ENCODE measurements around the gene ATP7B.
"Not testable (repeated sequence)": the region's sequence is repeated elsewhere in the genome, so short reads cannot be mapped to it uniquely, and the experiment has no call there.

ATP7B gene

GRCh38 chr13:51924756-51925544 lies 86.3 kb downstream of the ATP7B start:
- no peak for DNase-seq (ENCODE audit: low read depth in 3 of 3, low spot score in 1 of 3)

DNA sequence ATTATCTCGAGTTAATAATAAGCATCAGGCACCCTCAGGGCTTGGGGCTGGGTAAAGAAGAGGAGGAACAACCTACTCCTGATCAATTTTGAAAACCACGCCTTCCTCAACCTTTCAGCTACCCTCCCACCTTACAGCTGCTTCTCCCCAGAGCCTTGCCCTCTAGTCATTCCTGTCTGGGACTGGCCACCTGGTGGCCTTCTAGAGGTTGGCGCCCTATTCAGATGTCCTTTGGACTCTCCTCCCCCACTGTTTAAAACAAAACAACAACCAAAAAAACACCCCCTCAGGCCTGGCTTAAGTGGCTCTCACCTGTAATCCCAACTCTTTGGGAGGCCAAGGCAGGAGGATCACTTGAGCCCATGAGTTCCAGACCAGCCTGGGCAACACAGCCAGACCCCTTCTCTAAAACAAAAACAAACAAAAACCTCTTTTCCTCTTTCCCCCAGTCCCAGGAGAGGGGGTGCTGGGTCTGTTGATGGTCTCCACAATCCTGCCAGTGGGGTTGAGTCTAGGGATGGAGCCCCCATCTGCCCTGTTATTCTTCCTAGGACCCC lies 87.2 kb downstream of the ATP7B start:
- no peak for DNase-seq (ENCODE audit: low read depth in 3 of 3, low spot score in 1 of 3)

DNA sequence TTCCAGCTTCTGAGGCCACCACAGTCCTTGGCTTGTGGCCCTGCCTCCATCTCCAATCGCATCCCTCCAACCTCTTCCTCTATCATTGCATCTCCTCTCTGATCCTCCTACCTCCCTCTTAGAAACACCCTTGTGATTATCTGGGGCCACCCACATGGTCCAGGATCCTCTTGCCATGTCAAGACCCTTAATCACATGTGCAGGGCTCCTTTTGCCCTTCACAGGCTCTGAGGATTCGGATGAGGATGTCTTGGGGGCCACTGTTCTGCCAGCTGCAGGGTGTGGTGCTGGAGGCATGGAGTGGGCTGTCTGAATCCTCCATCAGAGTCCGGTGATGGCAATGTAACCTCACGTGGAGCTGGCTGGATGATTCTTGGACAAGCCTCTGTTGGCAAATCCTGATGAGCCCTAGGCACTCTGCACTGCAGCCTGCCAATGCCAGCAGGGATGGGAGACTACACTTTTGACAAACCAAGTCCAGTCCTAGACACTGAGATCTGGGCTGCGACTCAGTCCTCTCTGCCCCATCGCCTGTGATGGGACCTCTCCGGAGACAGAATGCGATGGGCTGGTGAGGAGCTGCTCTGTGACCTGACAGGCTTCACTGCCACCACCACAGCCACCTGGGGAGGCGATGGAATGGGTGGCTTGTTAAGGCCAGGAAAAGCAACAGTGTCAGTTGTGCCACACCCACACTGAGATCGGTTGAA lies 88.3 kb downstream of the ATP7B start:
- DNase-seq (ENCODE audit: low read depth in 3 of 3, low spot score in 1 of 3): no peak

DNA sequence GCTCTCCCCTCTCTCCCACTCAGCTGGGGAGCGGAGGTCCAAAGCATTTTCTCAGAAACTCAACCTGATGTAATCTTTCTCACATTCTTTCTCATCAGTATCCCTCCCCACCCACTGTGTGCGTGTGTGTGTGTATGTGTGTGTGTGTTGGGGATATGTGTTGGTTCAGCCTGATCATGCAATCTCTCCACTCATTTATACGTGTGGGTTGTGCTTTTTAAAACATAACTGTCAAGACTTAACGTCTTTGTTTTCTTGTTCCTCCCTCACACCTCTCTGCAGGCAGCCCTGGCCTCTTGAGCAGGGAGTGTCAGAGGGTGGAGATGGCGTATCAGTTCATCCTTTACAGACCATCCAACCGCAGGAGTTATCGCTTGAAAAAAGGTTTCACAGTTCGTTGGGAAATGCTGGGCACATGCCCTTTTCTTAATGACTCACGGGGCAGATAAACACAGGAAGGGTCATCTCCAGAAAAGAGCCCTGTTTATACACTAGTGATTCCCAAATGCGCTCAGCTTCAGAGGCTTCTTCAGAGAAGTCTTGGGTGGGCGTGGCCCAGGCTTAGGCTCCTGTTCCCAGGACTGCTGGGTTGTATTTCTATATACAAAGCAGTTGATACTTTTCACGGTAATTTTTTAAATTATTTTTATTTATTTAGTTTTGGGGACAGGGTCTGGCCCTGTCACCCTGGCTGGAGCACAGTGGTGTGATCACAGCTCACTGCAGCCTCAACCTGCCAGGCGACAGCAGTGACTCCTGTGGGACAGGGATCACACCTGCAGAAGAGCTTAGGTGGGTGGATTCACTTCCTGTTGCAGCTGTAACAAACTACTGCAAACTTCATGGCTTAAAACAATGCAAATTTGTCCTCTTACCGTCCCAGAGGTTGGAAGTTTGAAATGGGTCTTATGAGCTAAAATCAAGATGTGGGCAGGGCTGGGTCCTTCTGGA lies 89.2 kb downstream of the ATP7B start:
- no peak for DNase-seq (ENCODE audit: low read depth in 3 of 3, low spot score in 1 of 3)

GRCh38 chr13:51920786-51921185 lies 90.5 kb downstream of the ATP7B start:
- DNase-seq (ENCODE audit: low read depth in 3 of 3, low spot score in 1 of 3): no peak

GRCh38 chr13:51920267-51920666 lies 91.0 kb downstream of the ATP7B start:
- no peak for DNase-seq (ENCODE audit: low read depth in 3 of 3, low spot score in 1 of 3)

DNA sequence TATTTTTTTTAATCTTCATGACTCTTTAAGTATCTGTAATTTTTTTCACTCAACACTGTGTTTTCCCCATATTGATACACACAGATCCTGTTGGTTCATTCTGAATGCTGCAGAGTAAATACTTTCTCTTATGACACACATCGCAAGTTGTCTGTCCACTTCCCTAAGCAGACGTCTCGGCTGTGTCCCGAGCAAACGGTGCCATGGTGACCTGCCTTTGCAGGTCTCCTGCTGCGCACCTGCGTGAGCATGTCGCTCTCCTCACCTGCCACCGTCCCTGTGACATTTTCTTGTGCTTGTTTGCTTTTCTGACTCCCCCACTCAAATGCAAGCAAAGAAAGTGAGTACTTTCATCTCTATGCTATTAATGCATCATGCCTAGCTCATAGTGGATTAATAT lies 91.7 kb downstream of the ATP7B start:
- DNase-seq (ENCODE audit: low read depth in 3 of 3, low spot score in 1 of 3): no peak

GRCh38 chr13:51916962-51917361 lies 94.3 kb downstream of the ATP7B start:
- DNase-seq (ENCODE audit: low read depth in 3 of 3, low spot score in 1 of 3): no peak

DNA sequence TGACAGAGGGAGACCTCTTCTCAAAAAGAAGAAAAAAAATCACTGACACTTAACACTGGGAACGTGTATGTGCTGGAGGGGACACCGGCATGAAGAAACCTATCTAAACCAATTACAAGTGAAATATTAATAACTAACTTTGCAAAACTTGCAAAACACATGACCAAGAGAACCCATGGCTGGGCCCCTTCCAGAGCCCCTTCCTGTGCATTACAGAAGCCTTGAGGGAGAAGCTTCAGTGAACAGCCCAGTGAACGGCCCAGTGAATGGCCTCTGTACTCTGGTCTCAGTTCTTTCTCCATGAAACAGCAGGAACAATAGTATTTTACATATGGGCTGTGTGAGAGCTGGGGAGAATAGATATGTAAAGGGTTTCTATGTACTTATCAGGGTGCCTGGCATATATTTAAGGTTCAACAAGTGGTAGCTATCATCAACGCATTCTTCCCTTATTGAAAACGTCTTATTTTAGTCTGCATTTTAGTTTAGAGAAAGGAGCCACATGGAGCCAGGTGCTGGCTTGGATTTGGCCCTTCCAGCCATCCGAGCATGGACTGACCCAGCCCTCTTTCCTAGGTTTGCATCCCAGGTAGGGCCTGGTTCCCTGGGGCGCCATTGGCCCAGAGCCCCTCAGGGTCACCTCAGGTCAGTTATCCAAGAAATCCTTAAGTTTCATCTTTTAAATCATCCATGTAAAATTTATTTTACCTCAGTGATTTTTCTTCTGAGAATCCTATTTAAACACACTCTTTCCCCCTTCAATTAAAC lies 95.0 kb downstream of the ATP7B start:
- no peak for DNase-seq (ENCODE audit: low read depth in 3 of 3, low spot score in 1 of 3)

GRCh38 chr13:51914137-51914493 lies 97.1 kb downstream of the ATP7B start:
- no peak for DNase-seq (ENCODE audit: low read depth in 3 of 3, low spot score in 1 of 3)

DNA sequence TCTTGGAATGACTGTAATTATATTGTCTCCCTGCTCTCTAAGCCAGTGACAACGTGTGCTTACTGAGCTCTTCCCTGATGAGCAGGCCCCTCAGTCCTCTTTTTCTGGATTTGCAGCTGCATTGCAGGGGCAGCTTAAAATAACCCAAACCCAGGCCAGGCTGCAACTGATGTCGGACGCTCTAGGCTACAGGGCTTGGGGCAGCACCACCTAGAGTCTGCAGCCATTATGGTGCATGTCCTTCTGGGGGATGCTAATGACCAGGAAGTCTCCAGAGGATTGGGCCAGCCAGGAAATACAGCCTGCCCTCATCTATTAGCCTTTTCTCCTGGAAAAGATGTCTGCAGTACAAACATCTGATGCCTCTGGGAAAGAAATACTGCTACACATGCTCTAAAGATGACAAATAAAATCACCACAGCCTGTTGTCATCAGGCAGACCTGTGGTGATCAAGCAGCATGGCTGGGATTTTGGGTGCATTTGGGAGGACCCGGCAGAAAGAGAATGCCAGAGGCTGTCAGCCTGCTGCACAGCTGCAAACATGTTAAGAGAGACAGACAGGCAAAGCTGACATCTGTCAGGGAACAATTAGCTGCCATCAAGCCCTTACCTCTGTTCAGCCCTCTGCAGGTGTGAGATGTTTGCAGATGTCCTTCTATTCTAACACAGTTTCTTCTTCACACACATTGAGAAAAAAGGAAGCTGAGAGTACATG lies 97.7 kb downstream of the ATP7B start:
- no peak for DNase-seq (ENCODE audit: low read depth in 3 of 3, low spot score in 1 of 3)

DNA sequence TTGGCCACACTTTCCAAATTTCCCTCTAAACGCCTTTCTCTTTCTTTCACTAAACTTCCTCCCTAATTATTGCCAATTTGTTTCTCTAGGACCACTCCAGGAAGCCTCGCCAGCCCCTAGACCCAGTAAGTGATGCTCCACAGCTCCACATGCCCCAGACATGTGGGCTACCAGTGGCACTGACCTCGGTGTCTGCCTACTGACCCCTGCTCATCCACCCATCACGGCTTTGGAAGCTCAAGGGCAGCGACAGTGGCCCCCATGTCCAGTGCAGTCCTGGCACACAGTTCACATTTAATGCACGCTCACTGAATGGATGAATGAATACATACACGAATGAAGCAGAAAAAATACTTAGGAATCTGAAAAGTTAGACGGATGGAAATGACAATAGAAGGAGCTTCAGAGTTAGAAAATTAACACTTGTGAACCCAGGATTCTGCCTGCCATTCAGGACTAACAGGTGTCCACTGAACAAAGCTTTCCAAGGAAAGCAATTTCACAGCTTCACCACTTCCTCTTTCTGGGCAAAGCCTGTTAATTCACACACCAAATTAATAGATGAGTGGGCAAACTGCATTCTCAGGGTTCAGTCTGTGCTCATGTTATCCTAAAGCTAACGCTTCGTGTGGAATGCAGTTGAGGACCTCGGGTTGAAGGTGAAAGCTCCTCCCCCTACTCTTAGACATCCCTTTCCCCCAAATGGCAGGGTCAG lies 98.6 kb downstream of the ATP7B start:
- no peak for DNase-seq (ENCODE audit: low read depth in 3 of 3, low spot score in 1 of 3)

GRCh38 chr13:51912091-51912490 lies 99.2 kb downstream of the ATP7B start:
- DNase-seq (ENCODE audit: low read depth in 3 of 3, low spot score in 1 of 3): no peak

GRCh38 chr13:51910508-51910907 lies 100.7 kb downstream of the ATP7B start:
- DNase-seq (ENCODE audit: low read depth in 3 of 3, low spot score in 1 of 3): no peak

- not testable (repeated sequence) for DNase-seq (ENCODE audit: low read depth in 3 of 3, low spot score in 1 of 3)
Measured at GRCh38 chr13:51909265-51909664, 102.0 kb downstream of the ATP7B start.

DNA sequence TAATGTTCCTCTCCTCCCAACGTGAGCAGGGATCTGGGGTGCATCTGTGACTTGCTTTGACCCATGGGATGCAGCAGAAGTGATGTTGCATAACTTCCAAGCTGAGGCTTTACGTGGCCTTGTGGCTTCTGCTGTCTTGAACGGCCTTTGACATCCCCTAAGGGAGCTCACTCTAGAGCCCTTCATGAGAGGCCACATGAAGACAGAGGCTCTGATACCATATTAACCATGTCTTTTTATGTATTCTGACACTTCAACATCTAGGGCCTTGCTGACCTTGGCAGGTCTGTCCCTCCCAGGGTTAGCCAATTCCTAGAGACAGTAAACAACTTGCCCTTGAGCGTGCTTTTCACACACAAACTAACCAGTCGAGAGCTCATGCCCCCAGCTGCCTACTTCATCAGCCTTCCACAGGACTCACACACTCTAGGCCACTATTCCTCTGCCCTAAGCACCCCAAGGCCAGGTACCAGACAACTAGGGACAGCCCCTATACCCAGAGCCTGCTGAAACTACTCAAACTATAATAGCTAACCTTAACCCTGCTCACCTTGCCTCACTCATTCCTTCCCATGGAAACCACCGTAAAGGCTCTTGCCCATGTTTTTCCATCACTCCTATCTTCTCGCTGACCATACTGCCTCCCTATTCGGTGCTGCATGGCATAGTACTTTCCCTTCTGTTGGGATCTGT lies 104.1 kb downstream of the ATP7B start:
- DNase-seq (ENCODE audit: low read depth in 3 of 3, low spot score in 1 of 3): no peak

- DNase-seq (ENCODE audit: low read depth in 3 of 3, low spot score in 1 of 3): no peak
Measured at GRCh38 chr13:51906581-51906980, 104.7 kb downstream of the ATP7B start.

DNA sequence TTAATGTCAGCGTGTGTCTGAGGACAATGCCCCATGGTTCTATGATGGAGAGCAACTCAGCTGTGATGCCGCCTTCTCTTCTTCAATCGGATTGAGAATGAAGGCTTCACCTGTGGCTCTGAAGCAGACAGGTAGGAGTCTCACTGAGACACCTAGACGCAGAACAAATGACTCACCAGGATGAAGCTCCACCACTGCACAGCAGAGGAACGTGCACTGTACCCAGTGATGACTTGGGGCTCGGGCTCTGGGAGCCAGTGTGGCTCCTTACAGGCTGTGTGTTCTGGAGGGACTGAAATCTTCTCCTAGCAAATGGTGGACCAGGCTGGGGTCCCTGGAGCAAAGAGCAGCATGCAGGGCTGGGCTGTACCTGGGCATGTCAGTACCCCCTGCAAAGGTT lies 105.5 kb downstream of the ATP7B start:
- no peak for DNase-seq (ENCODE audit: low read depth in 3 of 3, low spot score in 1 of 3)

DNA sequence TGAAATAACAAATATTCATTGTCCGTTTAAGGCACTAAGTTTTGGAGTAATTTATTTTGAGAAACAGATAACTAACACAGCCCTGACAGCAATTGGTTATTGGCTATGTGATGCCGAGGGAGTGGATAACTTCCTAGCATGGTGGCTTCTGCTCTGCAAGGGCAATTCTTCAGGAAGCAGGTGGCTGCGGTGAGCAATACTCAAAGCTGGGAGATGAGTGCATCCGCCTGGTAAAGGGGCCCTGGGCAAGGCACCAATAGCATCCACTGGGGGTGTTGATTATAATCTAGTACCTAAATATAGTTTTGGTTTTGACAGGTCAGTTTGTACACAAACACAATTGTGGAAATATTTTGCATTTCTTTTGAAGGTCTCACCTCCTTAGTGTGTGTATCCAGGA lies 108.5 kb downstream of the ATP7B start:
- no peak for DNase-seq (ENCODE audit: low read depth in 3 of 3, low spot score in 1 of 3)

Measured in stimulated activated CD4-positive, alpha-beta T cell treated with anti-CD3 and anti-CD28 coated beads, TNF-alpha, amount 100 ng/mL, for 1 hour (primary cell).